Measurements from ENCODE around the gene RIPPLY2. TPM values are rescaled to one million over a fixed set of nuclear protein-coding genes. Genes with fewer than 3 reads are reported as not detected.

Gene RIPPLY2
- total and polyA plus RNA-seq, 2 of the 4 experiments (the other 2 are of a cell fraction): 0.32 TPM; not detected in 1

- no peaks in the 10 kb centered on the region for H3K27me3 ChIP-seq (ENCODE audit: control insufficient read depth, insufficient read depth, low read length)
- no peaks in the 10 kb centered on the region for H4K20me1 ChIP-seq (ENCODE audit: insufficient read depth, low read length)
- no peak overlapping the region for H4K5ac ChIP-seq (ENCODE audit: low read depth, low read length)
- H2AK9ac ChIP-seq (replicated peaks; ENCODE audit: low read depth, low read length, poor library complexity): no peak overlapping the region
- H2BK15ac ChIP-seq (ENCODE audit: low read depth, low read length): no peak overlapping the region
- dilution Hi-C loops (cut with HindIII; ENCODE audit: low sequenced_read_pairs, unreplicated experiment): no loop called here
- H2BK5ac ChIP-seq (ENCODE audit: low read depth, low read length, poor library complexity, severe bottlenecking): no peak overlapping the region
- no peak overlapping the region for H3K4ac ChIP-seq (ENCODE audit: low read depth, low read length)
- no TSS peak for BruUV-seq (replicated peaks)
- DNase-seq (peak; percentile 29), ATAC-seq (ENCODE audit: low read depth) (peak; percentile 29)
- H3K79me1 ChIP-seq (ENCODE audit: low read depth in 1 of 2, low read length in 2 of 2): peaks cover 4 to 27% of the 10 kb centered on the region in 2 experiments; a peak in 2 of 4 replicates
- H3K23ac ChIP-seq (ENCODE audit: low read depth, low read length): no peak overlapping the region
- no peak overlapping the region for H2AFZ ChIP-seq (replicated peaks; ENCODE audit: low read length, poor library complexity)
- ChIA-PET CTCF (interaction anchor here (1.3 kb wide), 1 partner anchor 13 kb away, joined by 3 read pairs; no protein-coding TSS in a partner anchor), POLR2A (ENCODE audit: unreplicated experiment) (no interaction called here)
- H3K14ac ChIP-seq (replicated peaks; ENCODE audit: low read depth, low read length): no peak overlapping the region
- 0 out of 2 replicates have a peak, but pooled peaks cover under 1% of the 10 kb centered on the region for H3K36me3 ChIP-seq (ENCODE audit: control insufficient read depth, insufficient read depth, low read length)
- no peak overlapping the region for H4K91ac ChIP-seq (ENCODE audit: insufficient read depth, low read depth, low read length)
- no peaks in the 10 kb centered on the region for H3K9me1 ChIP-seq (ENCODE audit: insufficient read depth, low read length)
- WGBS, 2 experiments (ENCODE audit: extremely low coverage in 2 of 2, insufficient read length in 1 of 2): no CpG with 5 or more reads among the region's 3 CpGs
- no peak overlapping the region for H2BK20ac ChIP-seq (ENCODE audit: low read depth, low read length)
- intact Hi-C loops (cut with micrococcal nuclease): no loop called here
- H3K4me1 ChIP-seq (ENCODE audit: control insufficient read depth, insufficient read depth, low read length): no peaks in the 10 kb centered on the region
- in situ Hi-C loops (cut with MboI; ENCODE audit: low sequenced_read_pairs): no loop called here
- H3K9ac ChIP-seq (ENCODE audit: low read depth, low read length): no peak overlapping the region
- H3K18ac ChIP-seq (ENCODE audit: low read depth, low read length): no peak overlapping the region
- TF ChIP-seq POLR2A (IDR thresholded peaks at IDR 0.05; ENCODE audit: low read depth, low read length) (no peak), NFE2L2 (IDR thresholded peaks at IDR 0.05; ENCODE audit: low read depth, low read length) (no peak)
- H3K56ac ChIP-seq (ENCODE audit: extremely low read depth, insufficient read depth, low read length): no peak overlapping the region
- H3K4me2 ChIP-seq (ENCODE audit: low read depth, low read length): no peak overlapping the region
- no peaks in the 10 kb centered on the region for H3K9me3 ChIP-seq (ENCODE audit: control insufficient read depth, insufficient read depth, low read length)
- H2AK5ac ChIP-seq (ENCODE audit: low read depth, low read length): no peak overlapping the region
- H2BK120ac ChIP-seq (ENCODE audit: low read depth, low read length): no peak overlapping the region
- H4K8ac ChIP-seq (ENCODE audit: low read depth in 2 of 2, low read length in 2 of 2): no peak overlapping the region
- no peak overlapping the region for H3K4me3 ChIP-seq (ENCODE audit: insufficient read depth, low read depth, low read length)
- no peak overlapping the region for H3K27ac ChIP-seq (ENCODE audit: insufficient read depth, low read length)
These were observed 19.4 kb downstream of the RIPPLY2 start for GRCh38 chr6:83872386-83873118.
